Neural progenitor cell (in vitro differentiated cells): ENCODE measurements around the gene RAB40AL.

Experiments used
- CTCF ChIP-seq: fragments of 200-600 bp; sonication (generic); IDR thresholded peaks from 2 replicates; pipeline ENCODE4 v1.5.1; 2017; ENCODE audit warnings: antibody characterized with exemption, mild to moderate bottlenecking
- EZH2 ChIP-seq: fragments of 200-600 bp; sonication (generic); IDR thresholded peaks from 2 replicates; pipeline ENCODE4 v1.6.1; 2017; ENCODE audit warnings: antibody characterized with exemption, mild to moderate bottlenecking, moderate library complexity
- EZH2phosphoT487 ChIP-seq: fragments of 200-600 bp; sonication (generic); IDR thresholded peaks from 2 replicates; pipeline ENCODE4 v1.6.1; 2017; ENCODE audit warnings: antibody characterized with exemption

GRCh38 chrX:102968216-102968615 lies 31.1 kb downstream of the RAB40AL start:
- TF ChIP-seq CTCF, result no peak
- no peak for TF ChIP-seq EZH2
- no peak for TF ChIP-seq EZH2phosphoT487
